Esophagus squamous epithelium (tissue), 5 donors: Measurements from ENCODE around the gene CELF4. TPM values are rescaled to one million over a fixed set of nuclear protein-coding genes. Genes with fewer than 3 reads are reported as not detected.

Experiments used
- DNase-seq: peaks from one replicate; lab custom pipeline; 2025; lab: John Stamatoyannopoulos, UW
- H3K27ac ChIP-seq, 4 donors: fragments of 200-600 bp; sonication (generic); one replicate each; pipeline ENCODE4 v1.5.1; 2016 to 2019; ENCODE audit warnings: mild to moderate bottlenecking in 1 of 4
- H3K27me3 ChIP-seq, 4 donors: fragments of 200-600 bp; sonication (generic); 1 replicate in 3 of 4; 2 replicates in 1 of 4; pipeline versions ENCODE4 v1.5.1 to v1.6.0; 2017 to 2021; ENCODE audit warnings: antibody characterized with exemption in 1 of 4
- H3K36me3 ChIP-seq, 3 donors: fragments of 200-600 bp; sonication (generic); one replicate each; pipeline ENCODE4 v1.5.1; 2016 to 2019
- H3K4me1 ChIP-seq, 3 donors: fragments of 200-600 bp; sonication (generic); one replicate each; pipeline ENCODE4 v1.5.1; 2017 to 2019
- H3K4me3 ChIP-seq, 4 donors: fragments of 200-600 bp; sonication (generic); 1 replicate in 3 of 4; 2 replicates in 1 of 4; pipeline ENCODE4 v1.5.1; 2016 to 2019; ENCODE audit warnings: mild to moderate bottlenecking in 2 of 4, moderate library complexity in 1 of 4
- H3K9me3 ChIP-seq, 3 donors: fragments of 200-600 bp; sonication (generic); one replicate each; pipeline ENCODE4 v1.5.1; 2016 to 2019
- POLR2A ChIP-seq, 4 donors: fragments of 450-650 bp; IDR thresholded peaks; one replicate each; pipeline ENCODE4 v1.6.1; 2017; ENCODE audit warnings: antibody characterized with exemption in 4 of 4, mild to moderate bottlenecking in 4 of 4, moderate library complexity in 3 of 4
- WGBS, 2 donors: methylation state at CpG; one replicate each; pipeline ENCODE4 v1.1.5; 2018; 5-methylcytosine and 5-hydroxymethylcytosine counted together
- intact Hi-C: fragments of 100-400 bp; cut with DNase I; formaldehyde crosslinking; loops from one replicate; pipeline ENCODE4 v1.15.0; 2022
- total RNA-seq, 4 donors: library from RNA; depleted of rRNA; stranded (reverse); fragments of >200 nt; gene quantifications; one replicate each; pipeline ENCODE4 v1.1.0, GENCODE V29; 2016
- TF ChIP-seq, protein P1 (sequence below), 6 experiments: fragments of 450-650 bp in 4 of 6; fragments of 200-600 bp in 2 of 6; sonication (generic) in 2 of 6; IDR thresholded peaks; one replicate each; pipeline ENCODE4 v1.5.1; 2016 to 2019; ENCODE audit warnings: antibody characterized with exemption in 6 of 6, mild to moderate bottlenecking in 4 of 6, moderate library complexity in 4 of 6
- donor health status: DM: yes; HTN: yes; CAD: no.

Gene CELF4
- total RNA-seq, 4 donors from 2014 or later, result not detected

DNA sequence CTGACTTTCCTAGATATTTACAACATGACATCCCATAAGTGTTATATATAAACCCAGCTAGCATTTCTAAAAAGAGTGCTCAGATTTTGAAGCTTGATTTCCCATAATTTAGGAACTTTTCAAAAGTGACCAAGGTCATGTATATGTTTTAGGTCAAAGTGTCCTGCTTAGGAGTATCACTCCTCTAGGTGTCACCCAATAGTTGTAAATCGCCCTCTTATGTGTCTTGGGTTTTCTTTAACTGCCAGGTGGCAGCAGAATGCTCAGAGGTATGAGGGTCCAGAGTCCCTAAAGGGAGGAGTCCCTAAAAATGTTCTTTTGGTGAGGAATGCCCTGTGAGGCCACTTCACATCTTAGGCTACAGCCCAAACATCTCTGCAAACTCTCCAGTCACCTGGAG lies 358.3 kb downstream of the CELF4 start:
- Histone ChIP-seq H3K4me1 (no peaks in the 10 kb centered on the region), H3K27me3 (no peaks in the 10 kb centered on the region), H3K4me3 (no peak overlapping the region), H3K9me3 (peaks cover 0 to 10% (median 8%) of the 10 kb centered on the region in 3 donors), H3K27ac (no peak overlapping the region), H3K36me3 (no peaks in the 10 kb centered on the region)
- WGBS, 2 donors, result 67 to 75% methylated on average over 1 of the region's 1 CpG
- DNase-seq, result no peak
- intact Hi-C loops, result no loop called here
- TF ChIP-seq POLR2A (IDR thresholded peaks at IDR 0.05), result no peak
- TF ChIP-seq, protein P1, sequence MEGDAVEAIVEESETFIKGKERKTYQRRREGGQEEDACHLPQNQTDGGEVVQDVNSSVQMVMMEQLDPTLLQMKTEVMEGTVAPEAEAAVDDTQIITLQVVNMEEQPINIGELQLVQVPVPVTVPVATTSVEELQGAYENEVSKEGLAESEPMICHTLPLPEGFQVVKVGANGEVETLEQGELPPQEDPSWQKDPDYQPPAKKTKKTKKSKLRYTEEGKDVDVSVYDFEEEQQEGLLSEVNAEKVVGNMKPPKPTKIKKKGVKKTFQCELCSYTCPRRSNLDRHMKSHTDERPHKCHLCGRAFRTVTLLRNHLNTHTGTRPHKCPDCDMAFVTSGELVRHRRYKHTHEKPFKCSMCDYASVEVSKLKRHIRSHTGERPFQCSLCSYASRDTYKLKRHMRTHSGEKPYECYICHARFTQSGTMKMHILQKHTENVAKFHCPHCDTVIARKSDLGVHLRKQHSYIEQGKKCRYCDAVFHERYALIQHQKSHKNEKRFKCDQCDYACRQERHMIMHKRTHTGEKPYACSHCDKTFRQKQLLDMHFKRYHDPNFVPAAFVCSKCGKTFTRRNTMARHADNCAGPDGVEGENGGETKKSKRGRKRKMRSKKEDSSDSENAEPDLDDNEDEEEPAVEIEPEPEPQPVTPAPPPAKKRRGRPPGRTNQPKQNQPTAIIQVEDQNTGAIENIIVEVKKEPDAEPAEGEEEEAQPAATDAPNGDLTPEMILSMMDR (IDR thresholded peaks at IDR 0.05), result no peak

DNA sequence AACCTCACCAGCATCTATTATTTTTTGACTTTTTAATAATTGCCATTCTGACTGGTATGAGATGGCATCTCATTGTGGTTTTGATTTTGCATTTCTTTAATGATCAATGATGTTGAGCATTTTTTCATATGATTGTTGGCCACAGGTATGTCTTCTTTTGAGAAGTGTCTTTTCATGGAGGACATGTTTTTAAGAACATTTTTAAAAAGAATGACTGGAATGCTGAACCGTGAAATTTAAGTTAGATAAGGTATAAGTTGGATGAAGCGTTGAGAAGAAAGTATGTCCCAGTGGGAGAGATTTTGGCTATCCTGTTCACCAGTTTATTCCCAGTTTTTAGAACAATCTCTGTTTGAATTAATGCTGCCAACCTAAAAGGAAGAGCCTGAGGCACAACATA lies 365.9 kb downstream of the CELF4 start:
- no peaks in the 10 kb centered on the region for H3K36me3 ChIP-seq
- TF ChIP-seq POLR2A (IDR thresholded peaks at IDR 0.05), result no peak
- TF ChIP-seq, protein P1 (IDR thresholded peaks at IDR 0.05), result no peak
- H3K27me3 ChIP-seq, result no peaks in the 10 kb centered on the region
- H3K27ac ChIP-seq, result no peak overlapping the region
- intact Hi-C loops, result no loop called here
- no peaks in the 10 kb centered on the region for H3K4me1 ChIP-seq
- H3K9me3 ChIP-seq, result peaks cover 0 to 10% (median 8%) of the 10 kb centered on the region in 3 donors
- no peak for DNase-seq
- no peak overlapping the region for H3K4me3 ChIP-seq
- 92 to 96% methylated on average over 2 of the region's 2 CpGs for WGBS, 2 donors
